GM19463 (cell line): ENCODE measurements around the gene AKAP14.
"Not testable (repeated sequence)": the region's sequence is repeated elsewhere in the genome, so short reads cannot be mapped to it uniquely, and the experiment has no call there.

Experiments
- ATAC-seq: cut with Tn5 transposase; IDR thresholded peaks from one replicate; pipeline ENCODE4 v1.9.1; 2021; ENCODE audit warnings: mild to moderate bottlenecking, moderate library complexity; ENCODE audit not compliant: unreplicated experiment

AKAP14 gene

GRCh38 chrX:119895843-119896326 is at the start of gene AKAP14:
Gene AKAP14 (plus strand): TSS chrX:119895893. CDS start chrX:119903224, 7,331 bp downstream.
- no peak for ATAC-seq

- ATAC-seq: peak; percentile 94
Observed at GRCh38 chrX:119852382-119853353, 43.0 kb upstream of the AKAP14 start, which contains the start of gene UPF3B. Gene UPF3B (minus strand): TSS chrX:119852963. CDS start chrX:119852928, 35 bp downstream.

GRCh38 chrX:119853444-119853843 is 42.2 kb upstream of the AKAP14 start:
- ATAC-seq: no peak

- no peak for ATAC-seq
Observed at GRCh38 chrX:119870626-119871131, 25.0 kb upstream of the AKAP14 start.

- peak; percentile 36 for ATAC-seq
Observed at GRCh38 chrX:119871245-119871598, 24.5 kb upstream of the AKAP14 start.

- peak; percentile 89 for ATAC-seq
Observed at GRCh38 chrX:119871599-119872395, 23.9 kb upstream of the AKAP14 start, which contains the start of the genes NDUFA1 and RNF113A. Gene NDUFA1 (plus strand): TSS chrX:119871832. CDS start chrX:119871912, 80 bp downstream. Gene RNF113A (minus strand): TSS chrX:119871733. CDS start chrX:119871613, 120 bp downstream.

- ATAC-seq: no peak
Observed at GRCh38 chrX:119878740-119879139, 17.0 kb upstream of the AKAP14 start.

- ATAC-seq: no peak
Observed at GRCh38 chrX:119880076-119880475, 15.6 kb upstream of the AKAP14 start.

GRCh38 chrX:119880552-119881437 is 14.9 kb upstream of the AKAP14 start:
- peak; percentile 80 for ATAC-seq

- ATAC-seq: no peak
Observed at GRCh38 chrX:119885554-119886428, 9.9 kb upstream of the AKAP14 start.

- peak; percentile 91 for ATAC-seq
Observed at GRCh38 chrX:119887721-119888425, 7.8 kb upstream of the AKAP14 start.

GRCh38 chrX:119890626-119891025 is 5.1 kb upstream of the AKAP14 start:
- not testable (repeated sequence) for ATAC-seq

- ATAC-seq: not testable (repeated sequence)
Observed at GRCh38 chrX:119891961-119892692, 3.6 kb upstream of the AKAP14 start.

GRCh38 chrX:119899125-119899524 is 3.4 kb downstream of the AKAP14 start:
- no peak for ATAC-seq

GRCh38 chrX:119900976-119901375 is 5.3 kb downstream of the AKAP14 start:
- no peak for ATAC-seq

GRCh38 chrX:119916310-119916709 is 20.6 kb downstream of the AKAP14 start:
- no peak for ATAC-seq

- ATAC-seq: no peak
Observed at GRCh38 chrX:119917877-119918276, 22.2 kb downstream of the AKAP14 start.
